Bronchial epithelial cell (primary cell): Measurements from ENCODE around the gene PHF13. TPM values are rescaled to one million over a fixed set of nuclear protein-coding genes. Genes with fewer than 3 reads are reported as not detected.
A peak's percentile ranks its signal among the peaks of the same experiment; 100 is the strongest.
"Not testable (repeated sequence)": the region's sequence is repeated elsewhere in the genome, so short reads cannot be mapped to it uniquely, and the experiment has no call there.

ENCODE experiments used
- DNase-seq: peaks from one replicate; pipeline ENCODE4 v3.0.0-alpha.2; 2010; ENCODE audit warnings: low read depth
- FAIRE-seq: peaks from 2 replicates; lab custom pipeline; 2011; peaks lifted over from hg19 to GRCh38; lab: Jason Lieb, UNC
- H3K27me3 ChIP-seq: 2 replicates; pipeline ENCODE4 v1.5.1; 2011; ENCODE audit warnings: low read length; ENCODE audit not compliant: control insufficient read depth, insufficient read depth
- H3K36me3 ChIP-seq: 2 replicates; pipeline ENCODE4 v1.5.1; 2011; ENCODE audit warnings: low read length; ENCODE audit not compliant: control insufficient read depth, insufficient read depth
- H3K4me3 ChIP-seq: 2 replicates; pipeline ENCODE4 v1.5.1; 2011; ENCODE audit warnings: mild to moderate bottlenecking, low read depth, low read length, control low read depth
- CTCF ChIP-seq: IDR thresholded peaks from 2 replicates; pipeline ENCODE4 v1.5.1; 2011; ENCODE audit warnings: mild to moderate bottlenecking, moderate library complexity, low read length, control low read depth, inconsistent platforms; ENCODE audit not compliant: insufficient read depth, severe bottlenecking
- total RNA-seq: library from RNA; depleted of rRNA; stranded (reverse); fragments of >200 nt; gene quantifications from 2 replicates; pipeline ENCODE4 v1.2.1, GENCODE V29; 2014

Gene PHF13
- total RNA-seq, 1 donor from 2014 or later: 6.1 TPM

DNA sequence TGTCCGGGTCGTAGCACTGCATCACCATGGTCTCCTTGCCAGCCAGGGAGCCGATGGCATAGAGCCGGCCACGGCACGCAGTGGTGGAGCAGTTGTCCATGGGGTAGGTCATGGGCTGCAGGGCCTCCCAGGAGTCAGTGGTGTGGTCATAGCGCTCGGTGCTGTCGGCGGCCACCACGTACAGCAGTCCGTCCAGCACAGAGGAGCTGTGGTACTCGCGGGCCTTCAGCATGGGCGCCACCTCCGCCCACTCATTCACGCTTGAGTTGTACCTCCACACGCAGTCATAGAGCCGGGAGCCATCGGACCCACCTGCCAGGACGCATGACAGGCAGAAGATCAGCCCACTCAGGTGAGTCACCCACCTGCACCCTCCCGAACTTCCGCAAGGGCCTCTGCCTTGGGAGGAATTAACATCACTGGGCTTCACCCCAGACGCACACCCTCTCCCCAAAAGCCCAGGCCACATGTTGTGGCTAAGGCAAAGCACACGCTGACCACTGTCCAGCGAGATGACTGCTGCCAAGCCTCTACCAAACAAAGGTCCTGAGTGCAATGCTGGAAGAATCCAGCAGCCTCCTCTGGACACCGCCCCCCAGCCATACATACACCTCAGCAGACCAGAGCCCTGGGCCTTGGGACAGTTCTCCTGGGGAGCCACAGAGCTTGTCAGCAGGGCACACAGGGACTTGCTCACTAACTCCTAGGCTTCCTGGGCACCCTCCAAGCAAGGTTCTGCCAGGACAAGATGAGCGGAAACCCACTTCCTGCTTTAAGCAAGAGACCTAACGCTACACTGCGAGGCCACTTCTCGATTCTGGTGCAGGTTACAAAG lies 14.2 kb upstream of the PHF13 start:
- peak; percentile 86 for DNase-seq

DNA sequence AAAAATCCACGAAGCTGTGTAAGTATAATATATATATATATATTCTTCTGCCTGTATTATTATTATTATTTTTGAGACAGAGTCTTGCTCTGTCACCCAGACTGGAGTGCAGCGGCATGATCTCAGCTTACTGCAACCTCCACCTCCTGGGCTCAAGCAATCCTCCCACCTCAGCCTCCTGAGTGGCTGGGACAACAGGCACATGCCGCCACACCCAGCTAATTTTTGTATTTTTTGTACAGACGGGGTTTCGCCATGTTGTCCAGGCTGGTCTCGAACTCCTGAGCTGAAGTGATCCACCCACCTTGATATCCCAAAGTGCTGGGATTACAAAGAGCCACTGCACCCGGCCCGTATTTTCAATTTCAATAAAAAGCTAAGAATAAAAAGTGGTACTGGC lies 13.5 kb upstream of the PHF13 start:
- not testable (repeated sequence) for H3K27me3 ChIP-seq, DNase-seq, FAIRE-seq
- Histone ChIP-seq H3K4me3 (peak overlapping the region; percentile 99), H3K36me3 (peaks cover 40% of the 10 kb centered on the region)

More for the DNA sequence above, 14.2 kb upstream of the PHF13 start:
- Histone ChIP-seq H3K4me3 (peak overlapping the region; percentile 99), H3K27me3 (no peaks in the 10 kb centered on the region), H3K36me3 (peaks cover 42% of the 10 kb centered on the region)
- FAIRE-seq: no peak
- peak; percentile 18 for TF ChIP-seq CTCF

- peak overlapping the region; percentile 99 for H3K4me3 ChIP-seq
- FAIRE-seq: no peak
These were observed 13.0 kb upstream of the PHF13 start for GRCh38 chr1:6600410-6601048.

GRCh38 chr1:6601049-6601922 lies 12.2 kb upstream of the PHF13 start:
- Histone ChIP-seq H3K27me3 (no peaks in the 10 kb centered on the region), H3K4me3 (peak overlapping the region; percentile 99), H3K36me3 (peaks cover 29% of the 10 kb centered on the region)
- no peak for FAIRE-seq
- TF ChIP-seq CTCF: peak; percentile 25
- DNase-seq: peak; percentile 98

More at GRCh38 chr1:6600410-6601048, 13.0 kb upstream of the PHF13 start:
- no peak for TF ChIP-seq CTCF
- Histone ChIP-seq H3K27me3 (no peaks in the 10 kb centered on the region), H3K36me3 (peaks cover 35% of the 10 kb centered on the region)
- peak; percentile 22 for DNase-seq

GRCh38 chr1:6601923-6602668 lies 11.4 kb upstream of the PHF13 start:
- FAIRE-seq (no peak), DNase-seq (peak; percentile 20)
- no peak for TF ChIP-seq CTCF
- H3K4me3 ChIP-seq: peak overlapping the region; percentile 99
- H3K27me3 ChIP-seq: no peaks in the 10 kb centered on the region
- peaks cover 22% of the 10 kb centered on the region for H3K36me3 ChIP-seq
